Glutamatergic neuron (in vitro differentiated cells): ENCODE measurements around the gene GFER. TPM values are rescaled to one million over a fixed set of nuclear protein-coding genes. Genes with fewer than 3 reads are reported as not detected.

ENCODE experiments used
- DNase-seq: peaks from one replicate; pipeline ENCODE4 v3.0.0; 2022
- H3K27ac Mint-ChIP-seq: one replicate; pipeline ENCODE4 v1.8.0; 2020; ENCODE audit warnings: mild to moderate bottlenecking, mixed read lengths, inconsistent platforms; ENCODE audit not compliant: unreplicated experiment
- H3K27me3 Mint-ChIP-seq: one replicate; pipeline ENCODE4 v1.8.0; 2020; ENCODE audit warnings: mild to moderate bottlenecking, moderate library complexity, mixed read lengths, inconsistent platforms; ENCODE audit not compliant: unreplicated experiment
- H3K36me3 Mint-ChIP-seq: one replicate; pipeline ENCODE4 v1.8.0; 2020; ENCODE audit warnings: mild to moderate bottlenecking, mixed read lengths, inconsistent platforms; ENCODE audit not compliant: unreplicated experiment
- H3K4me1 Mint-ChIP-seq: one replicate; pipeline ENCODE4 v1.8.0; 2020; ENCODE audit warnings: mild to moderate bottlenecking, low read depth, mixed read lengths, inconsistent platforms; ENCODE audit not compliant: unreplicated experiment
- H3K4me3 Mint-ChIP-seq: one replicate; pipeline ENCODE4 v1.8.0; 2020; ENCODE audit warnings: mild to moderate bottlenecking, mixed read lengths, inconsistent platforms; ENCODE audit not compliant: unreplicated experiment
- H3K9me3 Mint-ChIP-seq: one replicate; pipeline ENCODE4 v1.8.0; 2020; ENCODE audit warnings: mild to moderate bottlenecking, moderate library complexity, mixed read lengths, inconsistent platforms; ENCODE audit not compliant: unreplicated experiment
- CTCF ChIP-seq: fragments of 200-600 bp; sonication (generic); IDR thresholded peaks from one replicate; pipeline ENCODE4 v1.5.0; 2021; ENCODE audit not compliant: partially characterized antibody, unreplicated experiment
- total RNA-seq: library from RNA; stranded (reverse); fragmentation: NEBNext Ultra II Directional; extraction: Animal tissue kit (Norgen Biotek cat#: 25700); gene quantifications from one replicate; pipeline ENCODE4 v1.2.1, GENCODE V29; 2021; ENCODE audit not compliant: unreplicated experiment

The GFER gene
- total RNA-seq, 1 donor from 2014 or later = 26.0 TPM

DNA sequence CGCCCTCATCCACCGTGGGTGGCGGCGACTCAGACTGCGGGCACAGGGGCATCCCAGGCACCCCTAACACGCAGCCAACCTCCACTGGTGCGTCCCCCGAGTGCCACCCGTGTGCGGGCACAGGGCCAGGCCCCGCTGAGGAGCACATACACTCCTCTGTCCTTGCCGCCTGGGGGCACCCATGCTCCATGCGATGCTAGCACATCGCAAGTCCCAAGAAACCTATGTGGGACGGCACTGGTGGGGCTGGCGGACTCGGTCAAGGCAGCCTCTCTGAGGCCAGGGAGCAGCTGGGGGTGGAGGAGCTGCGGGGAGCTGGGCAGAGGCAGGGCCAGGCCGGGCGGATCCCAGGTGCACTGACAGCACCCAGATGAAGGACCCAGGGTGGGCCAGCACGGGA is 21.7 kb downstream of the GFER start:
- peaks cover 15% of the 10 kb centered on the region for H3K9me3 Mint-ChIP-seq
- no peak for DNase-seq
- H3K27ac Mint-ChIP-seq = peak overlapping the region; percentile 89
- peaks cover 20% of the 10 kb centered on the region for H3K27me3 Mint-ChIP-seq
- peaks cover 20% of the 10 kb centered on the region for H3K4me1 Mint-ChIP-seq
- H3K4me3 Mint-ChIP-seq = peak overlapping the region; percentile 25
- peaks cover 4% of the 10 kb centered on the region for H3K36me3 Mint-ChIP-seq
- no peak for TF ChIP-seq CTCF

DNA sequence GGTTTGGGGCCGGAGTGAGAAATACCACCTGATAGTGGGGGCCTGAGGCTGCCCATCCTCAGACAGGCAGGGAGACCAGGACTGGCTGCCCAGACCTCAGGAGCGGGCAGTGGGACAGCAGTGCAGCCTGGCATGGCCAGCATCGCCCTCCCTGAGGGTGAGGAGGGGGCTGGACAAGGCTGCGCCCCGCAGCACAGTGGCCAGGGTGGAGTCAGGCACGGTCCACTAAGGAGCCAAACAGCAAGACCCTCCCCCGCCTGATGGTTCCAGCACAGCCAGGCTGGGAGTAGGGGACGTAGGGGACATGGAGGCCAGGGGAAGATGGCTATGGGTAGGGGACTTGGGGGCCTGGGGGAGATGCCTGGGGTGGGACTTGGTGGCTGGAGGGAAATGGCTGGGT is 22.3 kb downstream of the GFER start:
- Mint-ChIP-seq H3K27me3 (peaks cover 20% of the 10 kb centered on the region), H3K4me3 (peak overlapping the region; percentile 92), H3K4me1 (peaks cover 20% of the 10 kb centered on the region), H3K36me3 (peaks cover 4% of the 10 kb centered on the region), H3K27ac (peak overlapping the region; percentile 89), H3K9me3 (peaks cover 13% of the 10 kb centered on the region)
- DNase-seq = no peak
- no peak for TF ChIP-seq CTCF

GRCh38 chr16:2007081-2007836 is 23.3 kb downstream of the GFER start:
- DNase-seq = no peak
- Mint-ChIP-seq H3K36me3 (peaks cover 4% of the 10 kb centered on the region), H3K27ac (peak overlapping the region; percentile 94), H3K27me3 (peaks cover 19% of the 10 kb centered on the region), H3K9me3 (peaks cover 13% of the 10 kb centered on the region), H3K4me3 (peak overlapping the region; percentile 92), H3K4me1 (peaks cover 20% of the 10 kb centered on the region)
- TF ChIP-seq CTCF = no peak

DNA sequence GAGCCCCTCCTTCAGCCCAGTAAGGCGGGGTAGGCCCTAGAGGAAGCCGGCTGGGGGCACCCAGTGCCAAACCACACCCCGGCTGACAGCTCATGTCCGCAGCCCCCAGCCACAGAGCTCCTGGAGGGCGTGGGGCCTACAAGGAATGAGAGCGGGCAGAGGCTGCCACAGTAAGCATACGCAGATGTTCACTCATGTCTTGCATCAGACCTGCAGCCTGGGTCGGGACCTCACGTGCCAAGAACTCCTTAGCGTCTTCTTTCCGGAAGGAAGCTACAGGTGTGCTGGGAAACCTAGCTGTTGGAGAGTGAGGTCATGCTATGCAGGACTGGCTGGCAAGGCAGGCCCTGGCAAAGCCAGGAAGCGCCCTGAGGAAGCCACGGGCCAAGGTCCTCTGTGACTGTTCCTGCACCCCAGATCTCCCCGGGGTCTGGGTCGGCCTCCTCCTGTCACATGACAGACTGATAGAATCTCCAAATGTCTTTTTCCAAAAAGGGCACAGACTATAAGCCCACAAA is 24.1 kb downstream of the GFER start:
- Mint-ChIP-seq H3K9me3 (peaks cover 10% of the 10 kb centered on the region), H3K27ac (peak overlapping the region; percentile 94), H3K4me1 (peaks cover 20% of the 10 kb centered on the region), H3K4me3 (peak overlapping the region; percentile 92), H3K36me3 (peaks cover 4% of the 10 kb centered on the region), H3K27me3 (peaks cover 16% of the 10 kb centered on the region)
- no peak for DNase-seq
- no peak for TF ChIP-seq CTCF

- H3K27me3 Mint-ChIP-seq = peaks cover 16% of the 10 kb centered on the region
- H3K27ac Mint-ChIP-seq = peak overlapping the region; percentile 84
- H3K36me3 Mint-ChIP-seq = peaks cover 4% of the 10 kb centered on the region
- H3K4me1 Mint-ChIP-seq = peaks cover 20% of the 10 kb centered on the region
- H3K4me3 Mint-ChIP-seq = peak overlapping the region; percentile 92
- H3K9me3 Mint-ChIP-seq = peaks cover 10% of the 10 kb centered on the region
- TF ChIP-seq CTCF = no peak
- DNase-seq = no peak
Observed at GRCh38 chr16:2008631-2009163, 24.7 kb downstream of the GFER start.
